PFSK-1 (cell line): ENCODE measurements around the gene METTL8.

Source experiments
- FOXP2 ChIP-seq: optimal IDR thresholded peaks from 2 replicates; pipeline ENCODE3; 2011; ENCODE audit warnings: borderline replicate concordance, control low read depth, inconsistent platforms; ENCODE audit not compliant: insufficient read depth; ENCODE audit errors: extremely low read length, extremely low read depth
- POLR2AphosphoS5 ChIP-seq: IDR thresholded peaks from 2 replicates; pipeline ENCODE4 v1.6.1; 2012; ENCODE audit warnings: low read depth, mild to moderate bottlenecking, control low read depth, low read length, moderate library complexity
- SIN3A ChIP-seq: IDR thresholded peaks from 2 replicates; pipeline ENCODE4 v1.6.1; 2012; ENCODE audit warnings: mild to moderate bottlenecking, low read length, moderate library complexity, borderline replicate concordance; ENCODE audit not compliant: insufficient read depth
- TAF1 ChIP-seq: IDR thresholded peaks from 2 replicates; pipeline ENCODE4 v1.6.1; 2012; ENCODE audit warnings: low read length, control low read depth, borderline replicate concordance; ENCODE audit not compliant: insufficient read depth
- TF ChIP-seq, protein P1 (sequence below), 2 experiments: IDR thresholded peaks; 2 replicates each; pipeline versions ENCODE4 v1.6.1 to v1.8.0; 2011 to 2012; ENCODE audit warnings: low read depth in 2 of 2, low read length in 2 of 2, control low read depth in 1 of 2, inconsistent platforms in 1 of 2, mild to moderate bottlenecking in 1 of 2, moderate library complexity in 1 of 2; ENCODE audit not compliant: insufficient read depth in 1 of 2

Gene METTL8

DNA sequence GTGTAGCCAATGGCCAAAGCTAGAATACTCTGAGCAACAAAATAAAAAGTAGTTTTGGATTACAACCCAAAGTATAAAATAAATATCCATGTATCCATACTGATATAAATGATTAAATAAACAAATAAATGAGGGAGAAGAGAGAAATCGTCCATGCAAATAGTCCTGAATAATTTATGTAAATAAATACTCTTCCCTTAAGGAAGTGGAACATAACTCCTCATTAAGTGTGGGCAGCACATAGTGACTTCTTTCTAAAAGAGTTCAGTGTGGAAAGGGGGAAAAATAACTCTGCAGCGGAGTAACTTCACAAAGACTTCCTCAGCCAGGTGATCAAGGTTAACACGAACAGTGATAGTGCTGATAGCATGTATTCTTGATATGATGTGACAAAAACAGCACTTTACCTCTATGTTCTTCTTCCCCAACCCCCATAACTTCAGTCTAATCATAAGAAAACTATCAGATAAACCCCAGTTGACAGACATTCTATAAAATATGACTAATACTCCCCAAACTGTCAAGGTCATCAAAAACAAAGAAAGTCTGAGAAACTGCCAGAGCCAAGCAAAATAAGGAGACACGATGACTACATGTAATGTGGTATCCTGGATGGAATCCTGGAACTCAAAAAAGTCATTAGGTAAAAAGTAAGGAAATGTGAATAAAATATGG, 30.7 kb downstream of the METTL8 start:
- no peak for TF ChIP-seq TAF1
- TF ChIP-seq, protein P1, sequence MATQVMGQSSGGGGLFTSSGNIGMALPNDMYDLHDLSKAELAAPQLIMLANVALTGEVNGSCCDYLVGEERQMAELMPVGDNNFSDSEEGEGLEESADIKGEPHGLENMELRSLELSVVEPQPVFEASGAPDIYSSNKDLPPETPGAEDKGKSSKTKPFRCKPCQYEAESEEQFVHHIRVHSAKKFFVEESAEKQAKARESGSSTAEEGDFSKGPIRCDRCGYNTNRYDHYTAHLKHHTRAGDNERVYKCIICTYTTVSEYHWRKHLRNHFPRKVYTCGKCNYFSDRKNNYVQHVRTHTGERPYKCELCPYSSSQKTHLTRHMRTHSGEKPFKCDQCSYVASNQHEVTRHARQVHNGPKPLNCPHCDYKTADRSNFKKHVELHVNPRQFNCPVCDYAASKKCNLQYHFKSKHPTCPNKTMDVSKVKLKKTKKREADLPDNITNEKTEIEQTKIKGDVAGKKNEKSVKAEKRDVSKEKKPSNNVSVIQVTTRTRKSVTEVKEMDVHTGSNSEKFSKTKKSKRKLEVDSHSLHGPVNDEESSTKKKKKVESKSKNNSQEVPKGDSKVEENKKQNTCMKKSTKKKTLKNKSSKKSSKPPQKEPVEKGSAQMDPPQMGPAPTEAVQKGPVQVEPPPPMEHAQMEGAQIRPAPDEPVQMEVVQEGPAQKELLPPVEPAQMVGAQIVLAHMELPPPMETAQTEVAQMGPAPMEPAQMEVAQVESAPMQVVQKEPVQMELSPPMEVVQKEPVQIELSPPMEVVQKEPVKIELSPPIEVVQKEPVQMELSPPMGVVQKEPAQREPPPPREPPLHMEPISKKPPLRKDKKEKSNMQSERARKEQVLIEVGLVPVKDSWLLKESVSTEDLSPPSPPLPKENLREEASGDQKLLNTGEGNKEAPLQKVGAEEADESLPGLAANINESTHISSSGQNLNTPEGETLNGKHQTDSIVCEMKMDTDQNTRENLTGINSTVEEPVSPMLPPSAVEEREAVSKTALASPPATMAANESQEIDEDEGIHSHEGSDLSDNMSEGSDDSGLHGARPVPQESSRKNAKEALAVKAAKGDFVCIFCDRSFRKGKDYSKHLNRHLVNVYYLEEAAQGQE (IDR thresholded peaks at IDR 0.05; ENCODE audit: insufficient read depth in 1 of 2, low read depth in 2 of 2, low read length in 2 of 2): no peak
- no peak for TF ChIP-seq SIN3A
- TF ChIP-seq POLR2AphosphoS5: no peak
- no peak for TF ChIP-seq FOXP2

DNA sequence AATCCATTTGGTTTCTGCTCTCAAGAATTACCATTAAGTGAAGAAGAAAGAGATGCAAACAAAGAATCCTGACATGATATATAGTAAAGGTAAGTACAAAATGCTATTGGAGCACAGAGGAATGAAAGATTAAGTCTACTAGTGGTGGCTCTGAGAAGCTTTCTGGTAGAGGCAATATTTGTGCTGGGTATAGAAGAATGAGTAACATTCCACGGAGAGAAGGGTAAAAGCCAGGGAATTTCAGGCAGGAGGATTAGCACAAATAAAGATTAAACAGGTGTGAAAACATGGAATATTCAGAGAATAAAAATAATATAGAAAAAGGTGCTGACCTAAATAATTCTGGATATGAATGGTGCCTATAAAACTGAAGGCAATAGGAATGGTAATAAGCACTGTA, 31.8 kb downstream of the METTL8 start:
- TF ChIP-seq SIN3A: no peak

DNA sequence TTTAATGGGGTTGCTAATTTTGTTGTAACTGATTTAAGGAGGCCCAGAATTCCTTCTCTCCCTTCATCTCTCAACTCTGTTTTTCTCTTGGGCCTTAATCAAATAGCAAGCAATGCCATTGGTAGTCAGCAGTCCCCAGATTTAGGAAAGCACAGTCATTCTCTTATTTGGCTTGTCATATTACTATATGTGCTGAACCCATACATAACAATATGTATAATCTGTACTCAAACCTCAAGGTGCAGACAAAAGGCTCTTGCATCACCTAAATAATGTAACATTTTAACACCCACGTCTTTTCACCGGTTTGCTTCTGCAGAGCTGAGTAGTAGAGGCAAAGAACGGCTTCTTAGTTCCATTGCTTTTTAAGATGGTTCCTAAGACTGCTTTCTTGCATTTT, 33.4 kb downstream of the METTL8 start:
- TF ChIP-seq FOXP2: no peak
- no peak for TF ChIP-seq SIN3A
- TF ChIP-seq POLR2AphosphoS5: no peak
- TF ChIP-seq TAF1: no peak
- TF ChIP-seq, protein P1 (IDR thresholded peaks at IDR 0.05; ENCODE audit: insufficient read depth in 1 of 2, low read depth in 2 of 2, low read length in 2 of 2): no peak

DNA sequence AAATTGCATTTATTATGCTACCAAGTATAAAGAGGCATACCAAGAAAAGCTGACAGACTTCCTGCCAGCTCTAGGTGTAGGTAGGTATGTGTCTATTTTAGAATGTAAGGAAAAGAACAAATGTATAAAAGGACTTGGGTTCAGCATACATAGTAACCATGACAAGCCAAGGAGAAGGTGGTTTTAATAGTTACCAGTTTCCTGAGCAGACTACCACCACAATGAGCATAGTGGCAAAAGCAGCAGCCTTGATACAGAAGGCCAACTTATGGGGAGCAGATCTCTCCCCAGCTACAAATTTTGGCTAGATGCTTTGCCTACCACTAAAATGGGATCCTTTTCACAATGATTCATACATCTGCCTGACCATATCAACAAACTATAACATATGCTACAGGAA, 34.5 kb downstream of the METTL8 start:
- TF ChIP-seq POLR2AphosphoS5 (no peak), TAF1 (no peak), SIN3A (no peak), FOXP2 (no peak)
- TF ChIP-seq, protein P1 (IDR thresholded peaks at IDR 0.05; ENCODE audit: insufficient read depth in 1 of 2, low read depth in 2 of 2, low read length in 2 of 2): no peak

DNA sequence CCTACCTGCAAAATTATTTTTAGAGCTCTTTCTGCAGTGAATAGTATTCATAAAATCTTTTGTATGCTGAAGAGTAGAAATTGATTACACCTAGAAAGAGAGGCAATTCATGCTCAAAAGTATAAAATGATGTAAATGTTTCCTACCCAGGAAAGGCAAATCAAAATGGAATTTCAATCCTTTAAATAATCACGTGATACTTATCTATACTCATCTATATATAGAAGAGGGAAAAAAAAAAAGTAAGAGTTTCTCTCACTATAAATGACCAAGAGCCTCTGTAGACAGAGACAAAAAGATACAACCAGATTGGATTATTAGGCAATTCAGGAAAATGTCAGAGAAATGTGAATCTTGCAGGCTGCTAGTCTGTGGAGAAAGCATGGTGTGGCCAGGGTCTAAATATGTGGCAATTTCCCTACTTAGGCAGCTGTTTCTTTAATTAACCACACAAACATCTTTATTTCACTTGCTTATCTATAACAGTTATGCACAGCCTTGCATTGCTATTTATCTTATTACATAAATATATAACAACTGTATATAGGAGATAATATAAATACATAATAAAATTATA, 39.5 kb downstream of the METTL8 start:
- TF ChIP-seq, protein P1 (IDR thresholded peaks at IDR 0.05; ENCODE audit: insufficient read depth in 1 of 2, low read depth in 2 of 2, low read length in 2 of 2): no peak
- TF ChIP-seq POLR2AphosphoS5: no peak
- TF ChIP-seq FOXP2: no peak
- no peak for TF ChIP-seq TAF1
- TF ChIP-seq SIN3A: no peak
